HG03066 (cell line): ENCODE data around the gene OXER1.
"Not testable (repeated sequence)": the region's sequence is repeated elsewhere in the genome, so short reads cannot be mapped to it uniquely, and the experiment has no call there.

Experiments used
- ATAC-seq: cut with Tn5 transposase; IDR thresholded peaks from one replicate; pipeline ENCODE4 v1.9.1; 2021; ENCODE audit warnings: low read depth; ENCODE audit not compliant: unreplicated experiment

OXER1 gene

DNA sequence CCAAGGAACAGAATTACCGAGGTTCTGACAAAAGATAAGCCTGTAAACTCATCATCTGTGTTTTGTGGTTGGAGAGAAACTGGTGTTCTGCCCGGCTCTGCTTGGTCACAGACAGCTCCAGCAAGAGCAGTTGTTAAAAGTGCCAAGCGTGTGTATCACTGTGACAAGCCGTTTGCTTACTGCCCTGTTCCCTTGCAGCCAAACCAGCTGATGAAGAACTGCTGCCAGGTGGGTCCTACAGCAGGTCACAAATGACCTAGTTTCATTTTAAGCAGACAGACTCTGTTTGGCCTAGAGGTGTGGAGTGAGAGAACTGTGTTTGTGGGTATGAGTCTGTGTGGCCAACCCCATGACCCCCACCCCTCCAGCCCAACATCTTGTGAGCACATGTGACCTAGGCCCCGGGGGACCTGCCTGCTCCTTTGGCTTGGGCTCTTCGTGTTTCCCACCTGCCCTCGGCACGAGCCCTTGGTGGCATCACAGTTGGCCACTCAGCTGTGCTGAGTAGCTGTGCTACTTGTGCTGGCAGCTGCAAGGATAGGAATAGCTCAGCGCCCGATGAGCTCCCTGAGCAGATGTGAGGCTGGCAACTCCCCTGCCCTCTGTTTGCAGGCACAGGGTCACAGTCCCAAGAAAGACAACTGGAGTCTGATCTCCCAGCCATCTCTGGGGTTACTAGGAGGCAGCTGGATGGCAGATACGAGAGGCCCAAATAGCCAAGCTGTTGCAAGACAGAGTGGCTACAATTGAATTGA lies 9.7 kb downstream of the OXER1 start:
- peak; percentile 66 for ATAC-seq

DNA sequence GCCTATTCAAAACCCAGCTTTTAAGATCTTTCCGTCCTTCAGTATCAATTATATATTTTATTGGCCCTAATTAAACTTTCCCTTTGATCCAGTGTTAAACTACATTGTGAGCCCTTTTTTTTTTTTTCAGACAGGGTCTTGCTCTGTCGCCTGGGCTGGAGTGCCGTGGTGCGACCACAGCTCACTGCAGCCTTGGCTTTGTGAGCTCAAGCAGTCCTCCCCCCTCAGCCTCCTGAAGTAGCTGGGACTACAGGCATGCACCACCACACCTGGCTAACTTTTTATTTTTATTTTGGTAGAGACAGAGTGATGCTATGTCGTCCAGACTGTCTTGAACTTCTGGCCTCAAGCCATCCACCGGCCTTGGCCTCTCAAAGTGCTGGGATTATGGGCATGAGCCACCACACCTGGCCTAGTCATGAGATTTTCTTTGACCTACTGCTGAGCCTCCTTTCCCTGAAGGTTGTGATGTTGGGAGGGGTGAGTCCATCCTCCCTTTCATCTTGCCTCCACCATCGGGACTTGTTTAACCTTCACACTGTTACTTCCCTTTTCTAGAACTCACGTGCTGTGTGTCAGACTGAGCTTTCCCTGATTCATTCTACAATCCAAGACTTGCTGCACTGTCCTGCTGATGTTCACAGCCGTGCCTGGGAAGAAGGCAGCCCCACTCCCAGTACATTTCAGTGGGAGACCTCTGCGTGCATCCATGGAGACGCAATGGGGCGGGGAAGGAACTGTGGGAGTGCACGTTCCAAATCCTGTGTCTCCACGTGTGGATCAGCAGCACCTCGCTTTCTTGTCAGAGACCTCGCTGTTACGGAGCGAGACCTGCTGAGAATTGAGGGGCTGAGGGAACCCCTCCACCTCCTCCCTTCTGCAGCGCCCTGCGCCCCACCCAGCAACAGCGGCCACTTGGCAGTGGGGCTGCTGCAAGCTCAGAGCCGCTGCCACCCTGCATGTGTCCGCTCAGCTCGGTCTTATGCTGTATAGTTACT lies 10.8 kb downstream of the OXER1 start:
- ATAC-seq, result no peak

DNA sequence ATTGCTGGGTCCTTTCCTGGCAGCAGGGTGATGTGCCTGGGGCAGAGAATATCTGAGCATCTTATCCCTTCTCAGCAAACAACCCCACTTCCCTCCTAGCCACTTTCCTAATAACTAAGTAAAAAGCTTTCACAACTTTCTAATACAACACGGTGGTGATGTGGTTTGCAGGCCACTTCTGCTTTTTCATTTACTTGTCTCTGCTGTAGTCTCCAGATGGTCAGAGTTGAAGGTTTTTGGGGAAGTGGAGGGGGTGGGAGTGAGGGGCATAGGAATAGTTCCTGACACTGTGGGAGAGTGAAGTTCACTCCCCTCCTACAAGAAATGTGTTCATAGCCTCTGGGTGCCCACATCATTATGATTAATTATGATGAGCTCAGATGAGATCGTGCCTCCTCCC lies 11.6 kb downstream of the OXER1 start:
- peak; percentile 67 for ATAC-seq

DNA sequence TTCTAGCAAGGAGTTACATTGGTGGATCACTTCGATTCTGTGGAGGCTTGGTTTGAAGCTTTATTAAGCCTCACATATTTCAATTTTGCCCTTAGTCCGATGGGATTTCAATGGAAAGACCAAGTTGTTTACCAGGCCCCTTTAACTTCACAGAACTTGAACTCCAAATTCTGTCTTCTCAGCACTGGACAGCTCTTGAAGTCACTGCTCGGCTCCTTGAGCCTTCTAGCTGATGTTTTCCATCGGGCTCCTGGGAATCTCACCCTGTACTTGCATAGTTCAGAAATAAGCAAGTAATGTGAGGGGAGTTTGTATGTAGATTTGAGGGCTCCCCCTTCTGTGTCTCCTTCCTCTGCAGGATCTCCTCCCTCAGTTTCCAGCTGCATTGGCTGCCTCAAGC lies 15.1 kb downstream of the OXER1 start:
- ATAC-seq, result no peak

DNA sequence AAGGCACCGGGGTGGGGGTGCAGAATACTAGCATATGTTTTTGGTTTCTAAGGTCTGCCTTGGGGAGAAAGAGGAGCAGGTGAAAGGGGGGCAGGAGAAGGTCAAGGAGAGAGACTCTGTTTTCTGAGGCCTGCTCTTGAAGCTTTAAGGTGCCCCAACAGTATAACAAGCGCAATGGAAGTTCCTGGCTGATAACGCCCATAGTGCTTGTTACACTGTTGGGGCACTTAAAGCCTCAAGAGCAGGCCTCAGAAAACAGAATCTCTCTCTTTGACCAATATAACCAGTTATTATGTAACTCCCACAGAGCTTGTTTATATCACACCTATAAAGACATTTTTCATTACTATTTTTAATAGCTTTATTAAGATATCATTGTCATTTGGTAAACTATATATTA lies 16.5 kb downstream of the OXER1 start:
- no peak for ATAC-seq

DNA sequence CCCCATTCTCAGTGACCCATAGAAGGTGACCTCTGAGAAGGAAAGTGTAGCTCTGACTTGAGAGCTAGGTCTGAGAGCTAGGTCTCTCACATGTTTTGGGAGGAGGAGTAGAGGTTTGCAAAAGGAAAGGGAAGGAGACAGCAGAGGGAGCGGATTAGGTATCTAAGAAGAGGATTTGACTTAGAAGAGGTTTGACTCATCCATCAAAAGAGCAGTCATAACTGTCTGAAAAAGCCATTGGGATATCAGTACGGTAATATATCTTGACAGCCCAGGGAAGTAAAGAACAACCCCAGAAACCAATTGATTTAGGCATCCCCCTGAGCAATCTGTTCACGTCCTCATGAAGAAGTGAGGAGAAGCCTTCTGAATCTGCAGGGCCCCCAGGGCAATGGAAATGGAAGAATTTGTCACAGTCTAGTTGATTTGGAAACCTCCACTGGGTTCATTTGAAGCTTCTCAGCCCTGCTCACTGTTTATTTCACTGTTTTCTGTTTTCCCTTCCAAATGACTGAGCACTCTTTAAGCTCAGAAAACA lies 19.3 kb downstream of the OXER1 start:
- no peak for ATAC-seq

DNA sequence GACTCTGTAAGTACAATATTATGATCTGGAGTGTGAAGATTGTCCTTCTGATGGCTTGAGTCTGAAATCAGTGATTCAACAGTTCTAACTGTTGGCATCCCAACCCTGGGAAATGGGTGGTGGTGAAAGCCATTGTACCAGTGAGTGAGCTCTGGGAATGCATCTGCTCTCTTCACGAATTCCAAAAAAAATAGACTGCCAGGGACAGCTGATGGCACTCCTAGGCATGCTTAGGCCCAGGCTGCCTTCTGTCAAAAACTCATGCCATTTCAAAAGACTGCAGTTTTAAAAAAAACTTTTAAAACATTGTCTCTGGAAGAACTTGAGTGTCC lies 20.3 kb downstream of the OXER1 start:
- ATAC-seq, result no peak

DNA sequence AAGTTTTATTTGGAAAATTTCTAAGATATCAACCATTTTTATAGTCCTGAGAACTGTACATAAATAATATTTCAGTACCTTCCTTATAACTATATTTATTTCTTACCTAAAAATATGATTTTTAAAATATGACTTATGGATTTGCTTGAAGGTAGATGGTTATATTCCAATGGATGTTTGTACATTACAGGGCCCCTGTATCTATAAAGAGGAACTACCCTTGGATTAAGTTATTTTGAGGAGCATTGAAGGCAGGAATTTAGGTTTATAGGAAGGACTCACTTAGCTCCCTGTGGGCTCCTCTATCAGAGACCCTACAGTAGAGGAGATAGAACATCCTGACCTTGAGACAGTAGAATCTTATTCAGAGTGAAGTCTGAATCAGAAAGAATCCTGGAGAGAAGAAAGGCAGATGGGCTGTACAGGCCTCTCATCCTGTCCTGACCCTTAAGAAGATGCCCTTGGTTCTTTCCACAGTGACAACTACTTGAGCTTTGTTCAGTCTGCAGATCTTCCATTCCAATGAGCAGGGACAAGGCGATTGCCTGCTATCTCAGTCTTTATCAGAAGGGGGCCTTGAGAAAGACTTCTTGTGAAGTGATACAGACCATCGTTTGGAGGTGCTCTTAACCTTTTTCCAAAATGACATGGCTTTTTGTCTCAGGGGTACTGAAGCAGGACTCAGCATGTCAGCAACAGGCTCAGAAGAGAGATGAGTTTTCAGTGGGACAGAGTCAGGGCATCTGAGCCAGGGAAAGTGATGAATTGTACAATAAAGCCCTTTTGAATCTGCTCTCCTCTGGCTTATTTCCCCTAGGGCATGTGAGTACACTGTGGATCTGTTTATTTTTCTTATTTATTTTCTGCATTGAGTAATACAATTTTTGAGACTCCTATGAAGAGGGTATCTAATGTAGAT lies 20.9 kb downstream of the OXER1 start:
- ATAC-seq, result no peak

DNA sequence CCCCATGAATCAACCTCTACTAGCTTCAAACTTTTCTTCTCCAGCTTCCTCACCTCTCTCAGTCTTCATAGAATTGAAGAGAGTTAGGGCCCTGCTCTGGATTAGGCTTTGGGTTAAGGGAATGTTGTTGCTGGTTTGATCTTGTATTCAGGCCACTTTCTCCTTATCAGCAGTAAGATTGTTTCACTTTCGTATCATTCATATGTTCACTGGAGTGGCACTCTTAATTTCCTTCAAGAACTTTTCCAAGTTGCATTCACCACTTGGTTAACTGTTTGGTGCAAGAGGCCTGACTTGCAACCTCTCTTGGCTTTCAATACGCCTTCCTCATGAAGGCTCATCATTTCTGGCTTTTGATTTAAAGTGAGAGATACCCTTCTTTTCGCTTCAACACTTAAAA lies 22.8 kb downstream of the OXER1 start:
- no peak for ATAC-seq

DNA sequence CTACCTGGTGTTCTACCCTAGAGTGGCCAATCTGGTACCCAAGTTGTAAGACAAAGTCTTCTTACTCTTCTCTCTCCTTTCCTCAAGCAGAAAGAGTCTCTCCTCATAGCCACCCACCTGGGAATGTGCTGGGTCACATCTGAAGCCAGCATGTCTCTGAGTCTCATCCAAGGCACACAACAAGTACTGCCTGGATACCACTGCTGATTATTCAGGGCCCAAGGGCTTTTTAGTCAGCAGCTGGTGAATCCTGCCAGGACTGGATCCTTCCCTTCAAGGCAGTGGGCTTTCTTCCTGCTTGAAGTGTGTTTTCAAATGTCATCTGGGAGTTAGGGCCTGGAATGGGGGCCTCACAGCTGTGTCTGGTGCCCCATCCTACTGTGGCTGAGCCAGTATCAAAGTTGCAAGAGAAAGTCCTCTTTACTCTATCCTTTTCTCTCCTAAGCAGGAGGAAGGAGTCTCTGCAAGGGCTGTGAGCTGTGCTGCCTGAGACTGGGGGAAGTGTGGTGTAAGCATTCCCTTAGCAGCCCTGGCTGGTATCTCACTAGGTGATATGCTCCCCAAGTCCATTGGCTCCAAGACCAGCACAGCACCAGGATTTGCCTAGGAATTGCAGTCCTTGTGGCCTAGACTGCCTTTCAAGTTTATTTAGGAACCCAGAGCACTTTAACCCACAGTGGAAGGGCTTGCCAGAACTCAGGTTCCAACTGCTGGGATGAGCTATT lies 27.2 kb downstream of the OXER1 start:
- no peak for ATAC-seq

DNA sequence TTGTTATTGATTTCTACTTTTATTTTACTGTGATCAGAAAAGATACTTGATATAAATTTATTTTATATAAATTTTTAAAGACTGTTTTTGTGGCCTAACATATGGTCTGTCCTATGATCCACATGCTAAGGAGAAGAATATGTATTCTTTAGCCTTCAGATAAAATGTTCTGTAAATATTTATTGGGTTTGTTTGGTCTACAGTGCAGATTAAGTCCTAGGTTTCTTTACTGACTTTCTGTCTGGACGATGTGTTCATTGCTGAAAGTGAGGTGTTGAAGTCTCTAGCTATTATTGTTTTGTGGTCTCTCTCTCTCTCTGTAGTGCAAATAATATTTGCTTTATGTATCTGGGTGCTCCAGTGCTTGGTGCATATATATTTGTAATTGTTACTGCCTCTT lies 30.1 kb downstream of the OXER1 start:
- ATAC-seq, result no peak

DNA sequence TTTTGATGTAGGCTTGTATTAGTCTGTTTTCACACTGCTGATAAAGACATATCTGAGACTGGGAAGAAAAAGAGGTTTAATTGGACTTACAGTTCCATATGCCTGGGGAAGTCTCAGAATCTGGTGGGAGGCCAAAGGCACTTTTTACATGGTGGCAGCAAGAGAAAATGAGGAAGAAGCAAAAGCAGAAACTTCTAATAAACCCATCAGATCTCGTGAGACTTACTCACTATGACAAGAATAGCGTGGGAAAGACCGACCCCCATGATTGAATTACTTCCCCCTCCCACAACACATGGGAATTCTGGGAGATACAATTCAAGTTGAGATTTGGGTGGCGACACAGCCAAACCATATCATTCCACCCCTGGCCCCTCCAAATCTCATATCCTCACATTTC lies 32.6 kb downstream of the OXER1 start:
- not testable (repeated sequence) for ATAC-seq

DNA sequence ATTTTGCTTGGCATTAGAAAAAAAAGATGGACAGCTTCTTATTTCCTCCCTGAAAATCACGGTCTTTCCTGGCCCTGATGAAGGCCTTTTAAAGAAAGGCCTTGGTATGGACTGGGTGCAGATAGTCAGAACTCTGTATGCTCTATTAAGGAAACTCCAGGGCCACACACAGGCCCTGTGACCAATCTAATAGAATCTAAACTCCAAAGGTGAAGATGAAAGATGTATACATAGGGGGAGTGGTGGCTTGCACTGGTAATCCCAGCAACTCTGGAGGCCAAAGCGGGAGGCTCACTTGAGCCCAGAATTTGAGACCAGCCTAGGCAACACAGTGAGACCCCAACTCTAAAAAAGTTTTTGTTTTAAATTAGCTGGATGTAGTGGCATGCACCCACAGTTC lies 37.3 kb downstream of the OXER1 start:
- ATAC-seq, result no peak

DNA sequence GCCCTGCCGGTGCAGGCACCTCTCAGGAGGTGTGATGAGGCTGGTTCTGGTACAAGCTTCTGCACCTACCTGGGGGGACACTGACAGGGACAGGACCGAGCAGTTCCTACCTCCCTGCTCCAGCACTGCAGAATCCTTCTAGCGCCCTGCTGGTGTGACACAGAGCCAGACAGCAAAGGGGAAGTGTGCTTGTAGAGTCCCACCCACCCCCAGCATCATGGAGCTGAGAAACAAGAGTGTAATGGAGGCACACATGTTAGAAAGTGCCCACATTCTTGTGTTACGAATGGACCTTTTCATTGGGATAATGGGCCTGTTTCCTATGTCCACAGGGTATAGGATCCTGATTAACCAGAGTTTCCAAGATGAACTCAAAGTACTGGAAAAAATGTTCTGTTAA lies 38.3 kb downstream of the OXER1 start:
- no peak for ATAC-seq

DNA sequence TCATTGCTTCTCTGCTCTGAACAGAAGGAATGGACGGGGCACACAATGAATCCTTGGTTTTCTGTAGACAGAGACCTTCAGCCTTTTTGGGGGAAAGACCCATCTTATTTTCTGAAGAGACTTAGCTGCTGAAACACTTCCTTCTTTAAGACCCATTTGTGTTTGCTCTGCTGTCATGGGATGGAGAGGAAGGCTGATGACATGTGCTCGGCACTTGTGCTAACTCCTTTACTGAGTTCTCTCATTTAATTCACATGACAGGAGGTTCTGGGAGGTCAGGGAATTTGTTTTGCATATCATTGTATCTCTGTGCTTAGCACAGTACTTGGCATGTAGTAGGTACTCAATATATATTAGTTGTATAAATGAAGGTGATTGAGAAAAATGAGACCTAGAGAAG lies 39.0 kb downstream of the OXER1 start:
- ATAC-seq, result no peak

DNA sequence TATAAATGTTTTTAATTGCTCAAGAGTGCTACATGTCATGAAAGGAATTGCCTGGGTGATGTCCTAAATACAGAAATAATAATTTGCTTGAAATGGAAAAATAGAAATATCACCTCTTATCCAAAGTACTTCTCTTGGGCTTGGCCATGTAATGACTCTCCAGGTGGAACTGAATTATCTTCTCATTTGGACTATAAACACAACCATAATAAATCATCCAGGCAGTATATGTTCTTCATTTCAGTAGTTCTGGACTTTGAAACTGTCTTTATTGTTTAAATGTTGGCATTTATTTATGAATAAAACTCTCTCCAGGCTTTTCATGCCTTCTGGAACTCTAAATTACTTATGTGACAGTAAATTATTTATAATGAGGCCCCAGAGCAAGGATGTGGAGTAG lies 40.5 kb downstream of the OXER1 start:
- no peak for ATAC-seq

DNA sequence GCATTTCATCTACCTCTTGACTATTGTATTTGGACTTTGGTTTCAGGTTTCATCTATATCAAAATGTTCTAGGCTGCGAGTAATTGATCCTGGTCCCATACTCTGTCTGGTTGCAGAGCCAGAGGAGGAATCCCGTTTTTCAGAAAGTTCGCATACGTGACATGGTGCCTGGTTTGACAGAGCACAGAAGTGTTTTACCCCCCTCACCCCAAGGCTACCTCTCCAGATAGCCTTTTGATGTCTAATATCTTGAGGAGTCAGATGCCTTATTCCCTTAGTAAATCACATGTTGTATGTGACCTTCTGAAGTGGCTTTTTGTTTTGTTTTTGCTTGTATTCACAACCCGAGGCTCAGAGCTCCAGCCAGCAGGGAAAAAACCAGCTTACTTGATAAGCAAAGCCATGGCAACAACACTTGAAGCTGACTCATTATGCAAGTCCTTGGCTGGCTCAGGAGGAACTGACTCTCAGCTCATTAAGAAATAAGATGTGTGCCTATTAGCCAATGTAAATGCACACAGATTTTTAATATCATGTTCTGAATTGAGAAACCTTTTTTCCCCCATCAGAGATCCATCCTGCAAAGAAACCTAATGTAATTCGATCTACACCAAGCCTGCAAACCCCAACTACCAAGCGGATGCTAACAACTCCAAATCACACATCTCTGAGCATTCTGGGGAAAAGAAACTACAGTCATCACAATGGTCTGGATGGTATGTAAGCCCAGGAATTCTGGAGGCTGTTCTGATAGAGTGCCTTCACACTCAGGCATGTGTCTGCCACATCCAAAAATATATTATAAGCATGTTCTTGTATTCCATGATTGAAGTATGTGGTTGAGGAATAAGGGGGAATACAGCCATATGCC lies 41.4 kb downstream of the OXER1 start:
- peak; percentile 99 for ATAC-seq

DNA sequence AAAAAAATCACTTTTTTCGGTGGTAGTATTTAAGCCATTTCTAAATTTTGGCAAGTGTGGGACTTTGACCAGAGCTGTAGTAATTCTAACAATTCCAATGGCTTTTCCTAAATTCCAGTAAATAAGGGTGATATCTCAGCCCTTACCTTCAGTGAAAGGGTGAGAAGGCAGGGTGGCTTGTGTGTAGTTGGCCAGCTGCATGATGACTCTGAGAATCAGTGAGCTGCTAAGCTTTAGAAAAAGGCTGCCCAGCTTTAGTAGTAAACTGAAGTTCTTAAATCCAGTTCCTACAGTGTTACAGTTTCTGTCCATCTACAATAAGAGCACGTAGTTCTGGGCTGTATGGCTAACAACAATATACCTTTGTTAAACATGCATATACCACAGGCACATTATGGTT lies 42.0 kb downstream of the OXER1 start:
- no peak for ATAC-seq

DNA sequence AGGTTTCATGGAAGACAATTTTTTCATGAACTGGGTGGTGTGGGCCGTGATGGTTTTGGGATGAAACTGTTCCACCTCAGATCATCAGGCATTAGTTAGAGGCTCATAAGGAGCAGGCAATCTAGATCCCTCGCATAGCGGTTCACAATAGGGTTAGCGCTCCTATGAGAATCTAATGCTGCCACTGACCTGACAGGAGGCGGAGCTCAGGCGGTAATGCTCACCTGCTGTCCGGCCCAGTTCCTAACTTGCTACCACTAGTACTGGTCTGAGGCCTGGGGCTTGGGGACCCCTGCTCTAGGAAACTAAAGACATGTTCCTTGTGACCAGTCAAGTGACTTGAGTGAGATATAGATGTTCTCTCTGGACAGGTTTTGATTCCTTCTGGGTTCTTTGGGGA lies 49.2 kb downstream of the OXER1 start:
- ATAC-seq, result no peak
